Right atrium auricular region (tissue), 2 donors: ENCODE measurements around the gene ZNF48. TPM values are rescaled to one million over a fixed set of nuclear protein-coding genes. Genes with fewer than 3 reads are reported as not detected.

Experiments used
- DNase-seq: peaks from one replicate; pipeline ENCODE4 v3.0.0-alpha.2; 2019; ENCODE audit warnings: low spot score
- H3K27ac ChIP-seq, 2 donors: fragments of 200-600 bp; sonication (generic); 1 replicate in 1 of 2; 2 replicates in 1 of 2; pipeline ENCODE4 v1.5.1; 2016 to 2019
- H3K27me3 ChIP-seq, 2 donors: fragments of 200-600 bp; sonication (generic); one replicate each; pipeline versions ENCODE4 v1.5.1 to v1.6.0; 2017 to 2019
- H3K36me3 ChIP-seq: fragments of 200-600 bp; sonication (generic); one replicate; pipeline ENCODE4 v1.5.1; 2016
- H3K4me1 ChIP-seq, 2 donors: fragments of 200-600 bp; sonication (generic); one replicate each; pipeline versions ENCODE4 v1.5.1 to v1.6.0; 2017 to 2019
- H3K4me3 ChIP-seq, 2 donors: fragments of 200-600 bp; sonication (generic); 1 replicate in 1 of 2; 2 replicates in 1 of 2; pipeline ENCODE4 v1.5.1; 2017 to 2019; ENCODE audit warnings: mild to moderate bottlenecking in 1 of 2, moderate library complexity in 1 of 2
- H3K9me3 ChIP-seq, 2 donors: fragments of 200-600 bp; sonication (generic); one replicate each; pipeline ENCODE4 v1.5.1; 2019
- CTCF ChIP-seq, 2 donors: fragments of 200-600 bp; sonication (generic); IDR thresholded peaks; one replicate each; pipeline ENCODE4 v1.5.1; 2019; ENCODE audit warnings: antibody characterized with exemption in 2 of 2
- total RNA-seq, 2 donors: library from RNA; depleted of rRNA; stranded (reverse); fragments of >200 nt; gene quantifications; one replicate each; pipeline ENCODE4 v1.1.0, GENCODE V29; 2016

Gene ZNF48
- total RNA-seq, 2 donors from 2014 or later: 5.7 to 10.7 TPM

GRCh38 chr16:30397056-30397455 lies 1.8 kb downstream of the ZNF48 start:
- no peak overlapping the region for H3K4me3 ChIP-seq
- peaks cover 0 to 40% of the 10 kb centered on the region in 2 donors for H3K4me1 ChIP-seq
- no peak for DNase-seq
- TF ChIP-seq CTCF (IDR thresholded peaks at IDR 0.05): no peak
- peaks cover 11% of the 10 kb centered on the region for H3K36me3 ChIP-seq
- no peaks in the 10 kb centered on the region for H3K9me3 ChIP-seq
- H3K27me3 ChIP-seq: no peaks in the 10 kb centered on the region
- no peak overlapping the region for H3K27ac ChIP-seq

GRCh38 chr16:30397776-30398660 lies 2.8 kb downstream of the ZNF48 start:
- peaks cover 11% of the 10 kb centered on the region for H3K36me3 ChIP-seq
- no peak for TF ChIP-seq CTCF (IDR thresholded peaks at IDR 0.05)
- H3K9me3 ChIP-seq: no peaks in the 10 kb centered on the region
- no peaks in the 10 kb centered on the region for H3K27me3 ChIP-seq
- DNase-seq: no peak
- H3K27ac ChIP-seq: no peak overlapping the region
- peaks cover 0 to 40% of the 10 kb centered on the region in 2 donors for H3K4me1 ChIP-seq
- no peak overlapping the region for H3K4me3 ChIP-seq

GRCh38 chr16:30398661-30399434 lies 3.6 kb downstream of the ZNF48 start:
- no peak for DNase-seq
- H3K4me1 ChIP-seq: peaks cover 0 to 40% of the 10 kb centered on the region in 2 donors
- H3K9me3 ChIP-seq: no peaks in the 10 kb centered on the region
- no peaks in the 10 kb centered on the region for H3K27me3 ChIP-seq
- no peak overlapping the region for H3K4me3 ChIP-seq
- no peak overlapping the region for H3K27ac ChIP-seq
- no peak for TF ChIP-seq CTCF (IDR thresholded peaks at IDR 0.05)
- H3K36me3 ChIP-seq: peaks cover 11% of the 10 kb centered on the region

GRCh38 chr16:30399435-30400186 lies 4.4 kb downstream of the ZNF48 start:
- Histone ChIP-seq H3K4me3 (peak overlapping the region; percentile 61 to 70), H3K27ac (peak overlapping the region; percentile 85 to 88), H3K9me3 (no peaks in the 10 kb centered on the region), H3K4me1 (peaks cover 0 to 34% of the 10 kb centered on the region in 2 donors), H3K36me3 (peaks cover 11% of the 10 kb centered on the region), H3K27me3 (no peaks in the 10 kb centered on the region)
- no peak for DNase-seq
- no peak for TF ChIP-seq CTCF (IDR thresholded peaks at IDR 0.05)

- Histone ChIP-seq H3K9me3 (no peaks in the 10 kb centered on the region), H3K36me3 (peaks cover 11% of the 10 kb centered on the region), H3K4me3 (no peak overlapping the region), H3K4me1 (peaks cover 0 to 25% of the 10 kb centered on the region in 2 donors), H3K27ac (no peak overlapping the region), H3K27me3 (no peaks in the 10 kb centered on the region)
- DNase-seq: no peak
- TF ChIP-seq CTCF (IDR thresholded peaks at IDR 0.05): no peak
Observed at GRCh38 chr16:30401768-30402425, 6.7 kb downstream of the ZNF48 start.
